ENCODE data around the gene CCDC127.

The CCDC127 gene

GRCh38 chr5:157801-158200, 60.2 kb downstream of the CCDC127 start:
- TF ChIP-seq GATA2 (IDR thresholded peaks at IDR 0.05; ENCODE audit: low read depth, low read length): no peak
- TF ChIP-seq GATA3 (IDR thresholded peaks at IDR 0.05; ENCODE audit: low read depth, low read length): no peak

GRCh38 chr5:157126-157715, 60.7 kb downstream of the CCDC127 start:
- no peak for TF ChIP-seq GATA2 (IDR thresholded peaks at IDR 0.05; ENCODE audit: low read depth, low read length)
- no peak for TF ChIP-seq GATA3 (IDR thresholded peaks at IDR 0.05; ENCODE audit: low read depth, low read length)

GRCh38 chr5:156411-157072, 61.4 kb downstream of the CCDC127 start:
- TF ChIP-seq GATA2 (IDR thresholded peaks at IDR 0.05; ENCODE audit: low read depth, low read length) (no peak), GATA3 (IDR thresholded peaks at IDR 0.05; ENCODE audit: low read depth, low read length) (no peak)

GRCh38 chr5:155651-156410, 62.1 kb downstream of the CCDC127 start:
- TF ChIP-seq GATA2 (IDR thresholded peaks at IDR 0.05; ENCODE audit: low read depth, low read length) (no peak), GATA3 (IDR thresholded peaks at IDR 0.05; ENCODE audit: low read depth, low read length) (no peak)

GRCh38 chr5:154826-155225, 63.1 kb downstream of the CCDC127 start:
- TF ChIP-seq GATA3 (IDR thresholded peaks at IDR 0.05; ENCODE audit: low read depth, low read length) (no peak), GATA2 (IDR thresholded peaks at IDR 0.05; ENCODE audit: low read depth, low read length) (no peak)

- no peak for TF ChIP-seq GATA2 (IDR thresholded peaks at IDR 0.05; ENCODE audit: low read depth, low read length)
- TF ChIP-seq GATA3 (IDR thresholded peaks at IDR 0.05; ENCODE audit: low read depth, low read length): no peak
Measured at GRCh38 chr5:154236-154635, 63.7 kb downstream of the CCDC127 start.

- no peak for TF ChIP-seq GATA2 (IDR thresholded peaks at IDR 0.05; ENCODE audit: low read depth, low read length)
- TF ChIP-seq GATA3 (IDR thresholded peaks at IDR 0.05; ENCODE audit: low read depth, low read length): no peak
Measured at GRCh38 chr5:153256-153655, 64.7 kb downstream of the CCDC127 start.

GRCh38 chr5:152077-152476, 65.9 kb downstream of the CCDC127 start:
- TF ChIP-seq GATA2 (IDR thresholded peaks at IDR 0.05; ENCODE audit: low read depth, low read length): no peak
- TF ChIP-seq GATA3 (IDR thresholded peaks at IDR 0.05; ENCODE audit: low read depth, low read length): no peak

- no peak for TF ChIP-seq GATA2 (IDR thresholded peaks at IDR 0.05; ENCODE audit: low read depth, low read length)
- no peak for TF ChIP-seq GATA3 (IDR thresholded peaks at IDR 0.05; ENCODE audit: low read depth, low read length)
Measured at GRCh38 chr5:150746-151145, 67.2 kb downstream of the CCDC127 start.

GRCh38 chr5:149745-150485, 68.0 kb downstream of the CCDC127 start:
- TF ChIP-seq GATA3 (IDR thresholded peaks at IDR 0.05; ENCODE audit: low read depth, low read length) (no peak), GATA2 (IDR thresholded peaks at IDR 0.05; ENCODE audit: low read depth, low read length) (no peak)

- TF ChIP-seq GATA2 (IDR thresholded peaks at IDR 0.05; ENCODE audit: low read depth, low read length): no peak
Measured at GRCh38 chr5:147751-148150, 70.2 kb downstream of the CCDC127 start.

Data from SH-SY5Y (cell line).